H9 (cell line): ENCODE results near the gene B3GAT3. TPM values are rescaled to one million over a fixed set of nuclear protein-coding genes. Genes with fewer than 3 reads are reported as not detected.

Source experiments
- DNase-seq: peaks from one replicate; pipeline ENCODE4 v3.0.0-alpha.2; 2017
- H2AFZ ChIP-seq: one replicate; pipeline ENCODE4 v1.6.1; 2013; ENCODE audit warnings: mild to moderate bottlenecking, low read length, control low read depth, moderate library complexity
- H2AK5ac ChIP-seq: 2 replicates; pipeline ENCODE4 v1.6.1; 2013; ENCODE audit warnings: low read length, control low read depth, mixed read lengths; ENCODE audit not compliant: insufficient read length
- H2BK120ac ChIP-seq: one replicate; pipeline ENCODE4 v1.6.1; 2013; ENCODE audit warnings: low read depth, mild to moderate bottlenecking, low read length, control low read depth, inconsistent platforms; ENCODE audit not compliant: poor library complexity, severe bottlenecking
- H2BK12ac ChIP-seq: 2 replicates; pipeline ENCODE4 v1.6.1; 2013; ENCODE audit warnings: low read length, control low read depth, mixed read lengths, low read depth; ENCODE audit not compliant: insufficient read length
- H2BK15ac ChIP-seq: 2 replicates; pipeline ENCODE4 v1.6.1; 2013; ENCODE audit warnings: low read depth, low read length, control low read depth
- H2BK20ac ChIP-seq: one replicate; pipeline ENCODE4 v1.6.1; 2013; ENCODE audit warnings: low read depth, mild to moderate bottlenecking, low read length, control low read depth, inconsistent platforms; ENCODE audit not compliant: poor library complexity, severe bottlenecking
- H2BK5ac ChIP-seq: 2 replicates; pipeline ENCODE4 v1.6.1; 2013; ENCODE audit warnings: low read length, control low read depth, mixed read lengths; ENCODE audit not compliant: insufficient read length
- H3K14ac ChIP-seq: 2 replicates; pipeline ENCODE4 v1.6.1; 2013; ENCODE audit warnings: low read length, control low read depth; ENCODE audit not compliant: insufficient read depth
- H3K18ac ChIP-seq: 2 replicates; pipeline ENCODE4 v1.6.1; 2013; ENCODE audit warnings: low read depth, mild to moderate bottlenecking, mixed read lengths, low read length, control low read depth; ENCODE audit not compliant: insufficient read length
- H3K23ac ChIP-seq: 2 replicates; pipeline ENCODE4 v1.6.1; 2013; ENCODE audit warnings: low read length, control low read depth, mixed read lengths, low read depth; ENCODE audit not compliant: insufficient read length
- H3K23me2 ChIP-seq: 2 replicates; pipeline ENCODE4 v1.6.1; 2013; ENCODE audit warnings: low read depth, mild to moderate bottlenecking, mixed read lengths, low read length, control low read depth; ENCODE audit not compliant: insufficient read length, poor library complexity, severe bottlenecking
- H3K27ac ChIP-seq: 2 replicates; pipeline ENCODE4 v1.5.1; 2013; ENCODE audit warnings: low read length, control low read depth, mixed read lengths, low read depth; ENCODE audit not compliant: insufficient read length
- H3K27me3 ChIP-seq: 2 replicates; pipeline ENCODE4 v1.6.1; 2013; ENCODE audit warnings: low read length, control low read depth, inconsistent platforms; ENCODE audit not compliant: insufficient read depth
- H3K4ac ChIP-seq: 2 replicates; pipeline ENCODE4 v1.6.1; 2013; ENCODE audit warnings: low read depth, mild to moderate bottlenecking, control low read depth, inconsistent platforms, low read length, moderate library complexity
- H3K4me1 ChIP-seq: 2 replicates; pipeline ENCODE4 v1.6.1; 2013; ENCODE audit warnings: low read length, control low read depth, inconsistent platforms; ENCODE audit not compliant: insufficient read depth
- H3K4me2 ChIP-seq: 2 replicates; pipeline ENCODE4 v1.6.1; 2013; ENCODE audit warnings: low read length, control low read depth, mixed read lengths; ENCODE audit not compliant: insufficient read length, insufficient read depth
- H3K56ac ChIP-seq: 2 replicates; pipeline ENCODE4 v1.6.1; 2013; ENCODE audit warnings: low read depth, mild to moderate bottlenecking, mixed read lengths, low read length, control low read depth; ENCODE audit not compliant: insufficient read length
- H3K79me1 ChIP-seq: 2 replicates; pipeline ENCODE4 v1.6.1; 2013; ENCODE audit warnings: low read depth, mild to moderate bottlenecking, moderate library complexity, low read length, control low read depth, inconsistent platforms; ENCODE audit not compliant: insufficient read depth, poor library complexity, severe bottlenecking
- H3K79me2 ChIP-seq: 2 replicates; pipeline ENCODE4 v1.6.1; 2013; ENCODE audit warnings: low read length, control low read depth, inconsistent platforms; ENCODE audit not compliant: insufficient read depth
- H3K9ac ChIP-seq: 2 replicates; pipeline ENCODE4 v1.6.1; 2013; ENCODE audit warnings: low read length, control low read depth, mixed read lengths; ENCODE audit not compliant: insufficient read length; ENCODE audit errors: extremely low read depth
- H3K9me3 ChIP-seq: one replicate; pipeline ENCODE4 v1.6.1; 2013; ENCODE audit warnings: low read depth, low read length, inconsistent platforms; ENCODE audit not compliant: control insufficient read depth
- H3T11ph ChIP-seq: one replicate; pipeline ENCODE4 v1.6.1; 2013; ENCODE audit warnings: mild to moderate bottlenecking, low read length, control low read depth, inconsistent platforms
- H4K20me1 ChIP-seq: one replicate; pipeline ENCODE4 v1.6.1; 2013; ENCODE audit not compliant: control insufficient read depth, insufficient read length, insufficient read depth
- H4K5ac ChIP-seq: 2 replicates; pipeline ENCODE4 v1.6.1; 2013; ENCODE audit warnings: low read depth, mild to moderate bottlenecking, mixed read lengths, low read length, control low read depth; ENCODE audit not compliant: insufficient read length
- H4K8ac ChIP-seq: replicated peaks from 2 replicates; pipeline ENCODE4 v1.6.1; 2013; ENCODE audit warnings: low read length, control low read depth, mixed read lengths, low read depth; ENCODE audit not compliant: insufficient read length
- H4K91ac ChIP-seq: 2 replicates; pipeline ENCODE4 v1.6.1; 2013; ENCODE audit warnings: low read depth, mild to moderate bottlenecking, moderate library complexity, mixed read lengths, low read length, control low read depth; ENCODE audit not compliant: insufficient read length
- H3K27ac Mint-ChIP-seq, 3 experiments: 2 replicates in 2 of 3; 3 replicates in 1 of 3; pipeline ENCODE4 v1.8.0; 2020 to 2021; ENCODE audit warnings: mixed read lengths in 3 of 3, mild to moderate bottlenecking in 1 of 3, moderate library complexity in 1 of 3
- H3K27me3 Mint-ChIP-seq: 2 replicates; pipeline ENCODE4 v1.8.0; 2021; ENCODE audit warnings: low read depth, mild to moderate bottlenecking, moderate library complexity, mixed read lengths
- H3K36me3 Mint-ChIP-seq, 3 experiments: 2 replicates in 2 of 3; 3 replicates in 1 of 3; pipeline ENCODE4 v1.8.0; 2020 to 2021; ENCODE audit warnings: low read depth in 3 of 3, mixed read lengths in 3 of 3; ENCODE audit not compliant: insufficient read depth in 1 of 3
- H3K4me1 Mint-ChIP-seq, 2 experiments: 2 replicates each; pipeline ENCODE4 v1.8.0; 2020; ENCODE audit warnings: mixed read lengths in 2 of 2
- H3K4me3 Mint-ChIP-seq, 2 experiments: 2 replicates in 1 of 2; 3 replicates in 1 of 2; pipeline ENCODE4 v1.8.0; 2020 to 2021; ENCODE audit warnings: mild to moderate bottlenecking in 2 of 2, mixed read lengths in 2 of 2, moderate library complexity in 1 of 2
- H3K9me3 Mint-ChIP-seq, 2 experiments: 2 replicates in 1 of 2; 3 replicates in 1 of 2; pipeline ENCODE4 v1.8.0; 2020; ENCODE audit warnings: mild to moderate bottlenecking in 2 of 2, mixed read lengths in 2 of 2, moderate library complexity in 1 of 2
- WGBS: extraction: QIAGEN DNeasy Blood & Tissue Kit; methylation state at CpG from one replicate; pipeline ENCODE4 v1.1.7; 2013; ENCODE audit warnings: missing lambda C conversion rate, low lambda C conversion rate, mixed read lengths; ENCODE audit not compliant: insufficient read length; ENCODE audit errors: extremely low coverage; 5-methylcytosine and 5-hydroxymethylcytosine counted together
- total RNA-seq: library from RNA; stranded (reverse); gene quantifications from 2 replicates; pipeline ENCODE4 v1.2.1, GENCODE V29; 2021
- TF ChIP-seq, protein P1 (sequence below): fragments of 200-600 bp; sonication (generic); conservative IDR thresholded peaks from 3 replicates; pipeline ENCODE4 v1.8.0; 2021; ENCODE audit warnings: antibody characterized with exemption, mild to moderate bottlenecking

Gene B3GAT3
- total RNA-seq, 1 experiment from 2014 or later: 30.8 TPM

DNA sequence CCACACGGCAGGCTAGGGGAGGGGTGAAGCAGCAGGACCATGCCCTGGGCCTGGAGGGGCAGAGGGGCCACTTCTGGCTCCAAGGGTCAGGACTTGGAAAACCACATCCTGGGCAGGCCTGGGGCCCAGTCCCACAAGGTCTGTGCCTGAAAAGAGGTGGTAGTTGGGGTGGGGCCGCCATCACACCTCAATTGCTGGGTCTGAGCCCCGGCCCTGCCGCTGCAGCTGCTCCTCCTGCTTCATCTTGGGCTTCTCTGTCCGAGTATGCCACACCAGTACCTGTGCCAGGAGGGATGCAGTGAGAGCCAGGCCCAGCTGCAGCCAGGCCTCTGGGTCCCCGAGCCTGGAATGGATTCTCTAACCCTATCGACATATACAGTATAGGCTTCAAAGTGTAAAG lies 6.3 kb downstream of the B3GAT3 start:
- Histone ChIP-seq H4K20me1 (no peaks in the 10 kb centered on the region), H3K4ac (no peak overlapping the region), H3K56ac (peak overlapping the region; percentile 89), H3K4me1 (no peaks in the 10 kb centered on the region; the same call in 1 of the 2 replicates), H2AFZ (no peak overlapping the region), H3K23ac (no peak overlapping the region), H3K9ac (no peak overlapping the region), H2BK15ac (no peak overlapping the region), H3K79me2 (no peaks in the 10 kb centered on the region), H2BK20ac (no peak overlapping the region), H2BK12ac (no peak overlapping the region), H3K27me3 (no peaks in the 10 kb centered on the region), H2BK5ac (no peak overlapping the region), H4K8ac (no peak overlapping the region), H2AK5ac (no peak overlapping the region), H3T11ph (no peak overlapping the region), H3K79me1 (no peaks in the 10 kb centered on the region), H2BK120ac (no peak overlapping the region), H3K23me2 (peaks cover 13% of the 10 kb centered on the region), H4K5ac (no peak overlapping the region), H4K91ac (no peak overlapping the region), H3K4me2 (no peak overlapping the region), H3K18ac (no peak overlapping the region), H3K14ac (no peak overlapping the region), H3K27ac (no peak overlapping the region), H3K9me3 (no peaks in the 10 kb centered on the region)
- no CpG with 5 or more reads among the region's 7 CpGs for WGBS
- Mint-ChIP-seq H3K27me3 (peaks cover 2% of the 10 kb centered on the region), H3K36me3 (peaks cover 2 to 20% (median 19%) of the 10 kb centered on the region in 3 experiments; a peak in 6 of 7 replicates), H3K9me3 (no peaks in the 10 kb centered on the region), H3K27ac (no peak overlapping the region), H3K4me1 (peaks cover 20 to 32% of the 10 kb centered on the region in 2 experiments), H3K4me3 (no peak overlapping the region)
- TF ChIP-seq, protein P1, sequence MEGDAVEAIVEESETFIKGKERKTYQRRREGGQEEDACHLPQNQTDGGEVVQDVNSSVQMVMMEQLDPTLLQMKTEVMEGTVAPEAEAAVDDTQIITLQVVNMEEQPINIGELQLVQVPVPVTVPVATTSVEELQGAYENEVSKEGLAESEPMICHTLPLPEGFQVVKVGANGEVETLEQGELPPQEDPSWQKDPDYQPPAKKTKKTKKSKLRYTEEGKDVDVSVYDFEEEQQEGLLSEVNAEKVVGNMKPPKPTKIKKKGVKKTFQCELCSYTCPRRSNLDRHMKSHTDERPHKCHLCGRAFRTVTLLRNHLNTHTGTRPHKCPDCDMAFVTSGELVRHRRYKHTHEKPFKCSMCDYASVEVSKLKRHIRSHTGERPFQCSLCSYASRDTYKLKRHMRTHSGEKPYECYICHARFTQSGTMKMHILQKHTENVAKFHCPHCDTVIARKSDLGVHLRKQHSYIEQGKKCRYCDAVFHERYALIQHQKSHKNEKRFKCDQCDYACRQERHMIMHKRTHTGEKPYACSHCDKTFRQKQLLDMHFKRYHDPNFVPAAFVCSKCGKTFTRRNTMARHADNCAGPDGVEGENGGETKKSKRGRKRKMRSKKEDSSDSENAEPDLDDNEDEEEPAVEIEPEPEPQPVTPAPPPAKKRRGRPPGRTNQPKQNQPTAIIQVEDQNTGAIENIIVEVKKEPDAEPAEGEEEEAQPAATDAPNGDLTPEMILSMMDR: no peak
- DNase-seq: no peak
